K562 (cell line): ENCODE data around the gene LMBRD1. TPM values are rescaled to one million over a fixed set of nuclear protein-coding genes. Genes with fewer than 3 reads are reported as not detected.

Experiments
- ATAC-seq: fragments of 200-7000 bp; cut with Tn5 transposase; 3 replicates; pipeline ENCODE4 v1.9.1; 2020; ENCODE audit warnings: moderate library complexity
- BruUV-seq: library from RNA; stranded (reverse); fragments of 400-500 nt; replicated peaks from 2 replicates; lab custom pipeline; 2021; lab: Mats Ljungman, UMichigan
- CTCF ChIA-PET: fragments of 300-600 bp; formaldehyde crosslinking; extraction: SDS; loops from one replicate; lab custom pipeline; 2021; ENCODE audit warnings: low intra/inter-chr PET ratio; lab: Yijun Ruan, JAX
- POLR2A ChIA-PET: fragments of 300-600, 350-650 bp; sonication (Branson Sonifier 250); formaldehyde crosslinking; extraction: SDS; loops from one replicate; lab custom pipeline; 2021; ENCODE audit warnings: antibody characterized with exemption, inconsistent platforms; lab: Yijun Ruan, JAX
- DNase-seq, 4 experiments: peaks; one replicate each; pipeline versions ENCODE4 v3.0.0 to v3.0.0-alpha.2; 2011 to 2018; ENCODE audit warnings: low spot score in 3 of 4, mixed read lengths in 3 of 4; ENCODE audit errors: extremely low read depth in 1 of 4
- FAIRE-seq: peaks from 2 replicates; lab custom pipeline; 2011; peaks lifted over from hg19 to GRCh38; lab: Jason Lieb, UNC
- H2AFZ ChIP-seq: 2 replicates; pipeline ENCODE4 v1.6.0; 2011; ENCODE audit warnings: low read depth, low read length, control low read depth, inconsistent platforms
- H3K27ac ChIP-seq: fragments of 200-600 bp; 3 replicates; pipeline ENCODE4 v1.8.0; 2011; ENCODE audit warnings: low read depth, mild to moderate bottlenecking, control low read depth, inconsistent platforms, low read length, moderate library complexity, mixed read lengths; ENCODE audit errors: extremely low read depth
- H3K27me3 ChIP-seq, 2 experiments: fragments of 300-600 bp in 1 of 2; 2 replicates in 1 of 2; 3 replicates in 1 of 2; pipeline versions ENCODE4 v1.6.0 to v1.8.0; 2011; ENCODE audit warnings: inconsistent platforms in 2 of 2, low read length in 2 of 2, mild to moderate bottlenecking in 1 of 2, mixed read lengths in 1 of 2, moderate library complexity in 1 of 2; ENCODE audit not compliant: control insufficient read depth in 2 of 2, insufficient read depth in 2 of 2
- H3K36me3 ChIP-seq: fragments of 300-600 bp; 3 replicates; pipeline ENCODE4 v1.8.0; 2011; ENCODE audit warnings: mild to moderate bottlenecking, low read length, inconsistent platforms; ENCODE audit not compliant: control insufficient read depth, insufficient read depth
- H3K4me1 ChIP-seq, 2 experiments: fragments of 200-600 bp in 1 of 2; replicated peaks in 1 of 2; 2 replicates in 1 of 2; 3 replicates in 1 of 2; pipeline versions ENCODE4 v1.5.1 to v1.8.0; 2011; ENCODE audit warnings: inconsistent platforms in 2 of 2, low read length in 2 of 2, mild to moderate bottlenecking in 1 of 2, mixed read lengths in 1 of 2, moderate library complexity in 1 of 2; ENCODE audit not compliant: control insufficient read depth in 2 of 2, insufficient read depth in 2 of 2
- H3K4me2 ChIP-seq: 2 replicates; pipeline ENCODE4 v1.6.1; 2011; ENCODE audit warnings: low read length, control low read depth, inconsistent platforms, mixed read lengths; ENCODE audit not compliant: insufficient read depth
- H3K4me3 ChIP-seq: fragments of 200-600 bp; sonication (generic), shearing (Covaris generic); 2 replicates; pipeline ENCODE4 v1.5.1; 2016; ENCODE audit warnings: control low read depth, inconsistent platforms
- H3K79me2 ChIP-seq: fragments of 200-600 bp; 3 replicates; pipeline ENCODE4 v1.8.0; 2011; ENCODE audit warnings: low read length, inconsistent platforms; ENCODE audit not compliant: control insufficient read depth, insufficient read depth
- H3K9ac ChIP-seq, 2 experiments: 2 replicates each; pipeline versions ENCODE4 v1.6.0 to v1.6.1; 2011; ENCODE audit warnings: low read depth in 2 of 2, low read length in 2 of 2, control low read depth in 1 of 2, inconsistent platforms in 1 of 2, mild to moderate bottlenecking in 1 of 2, mixed read lengths in 1 of 2; ENCODE audit not compliant: insufficient read depth in 1 of 2
- H3K9me1 ChIP-seq: one replicate; pipeline ENCODE4 v1.6.0; 2011; ENCODE audit warnings: inconsistent platforms, mild to moderate bottlenecking, low read length, moderate library complexity; ENCODE audit not compliant: control insufficient read depth, insufficient read depth
- H3K9me3 ChIP-seq: replicated peaks from 2 replicates; pipeline ENCODE4 v1.5.1; 2011; ENCODE audit warnings: low read depth, low read length, inconsistent platforms; ENCODE audit not compliant: control insufficient read depth, insufficient read depth
- H4K20me1 ChIP-seq: replicated peaks from 2 replicates; pipeline ENCODE4 v1.6.1; 2011; ENCODE audit warnings: low read length, inconsistent platforms, mixed read lengths; ENCODE audit not compliant: control insufficient read depth, insufficient read depth
- CBX2 ChIP-seq: fragments of 200-600 bp; sonication (generic); IDR thresholded peaks from one replicate; pipeline ENCODE4 v1.6.1; 2012; ENCODE audit warnings: mild to moderate bottlenecking, low read length, inconsistent platforms; ENCODE audit not compliant: insufficient read depth, poor library complexity, severe bottlenecking
- MBD2 ChIP-seq: sonication (generic); IDR thresholded peaks from 2 replicates; pipeline ENCODE4 v1.6.1; 2016; ENCODE audit warnings: low read depth, borderline replicate concordance
- MTF1 ChIP-seq: fragments of 250-450 bp; sonication (Bioruptor Pico); IDR thresholded peaks from 2 replicates; pipeline ENCODE4 v1.9.0; 2021; ENCODE audit warnings: moderate library complexity, mild to moderate bottlenecking, inconsistent platforms, borderline replicate concordance
- NR2C2 ChIP-seq, 2 experiments: fragments of 200-800 bp in 1 of 2; sonication (Bioruptor generic) in 1 of 2; sonication (generic) in 1 of 2; formaldehyde crosslinking in 1 of 2; IDR thresholded peaks; 2 replicates each; pipeline versions ENCODE4 v1.6.1 to v1.8.0; 2016 to 2022; ENCODE audit warnings: mild to moderate bottlenecking in 1 of 2, missing compliant biosample characterization in 1 of 2, missing genetic modification characterization in 1 of 2, missing genetic modification reagents in 1 of 2
- SNRNP70 ChIP-seq: fragments of 200-400 bp; formaldehyde crosslinking; optimal IDR thresholded peaks from 2 replicates; pipeline ENCODE3; 2017; ENCODE audit warnings: low read depth, low read length
- ZBTB7A ChIP-seq: IDR thresholded peaks from 2 replicates; pipeline ENCODE4 v1.6.1; 2011; ENCODE audit warnings: low read depth, mild to moderate bottlenecking, low read length, moderate library complexity, borderline replicate concordance; ENCODE audit not compliant: control insufficient read depth
- ZNF174 ChIP-seq: fragments of 250-450 bp; sonication (Bioruptor Pico); IDR thresholded peaks from 2 replicates; pipeline ENCODE4 v1.4.0; 2020; ENCODE audit warnings: mild to moderate bottlenecking
- ZNF586 ChIP-seq: fragments of 450-650 bp; formaldehyde crosslinking; conservative IDR thresholded peaks from 2 replicates; pipeline ENCODE4 v1.4.0; 2020; ENCODE audit warnings: mild to moderate bottlenecking, moderate library complexity
- WGBS: fragments of 100-300 bp; shearing (Covaris generic); methylation state at CpG from one replicate; pipeline ENCODE4 v1.1.6; 2016; ENCODE audit warnings: low coverage, mixed read lengths; ENCODE audit not compliant: insufficient coverage; ENCODE audit errors: missing lambda C conversion rate; 5-methylcytosine and 5-hydroxymethylcytosine counted together
- in situ Hi-C: fragments of 300-500 bp; cut with MboI; formaldehyde crosslinking; loops from 4 replicates; pipeline ENCODE4 v1.15.0; 2018; ENCODE audit warnings: inconsistent platforms, mixed read lengths
- intact Hi-C: fragments of 100-400 bp; cut with micrococcal nuclease; formaldehyde crosslinking; loops from 2 replicates; pipeline ENCODE4 v1.14.2; 2022
- polyA plus RNA-seq, 8 experiments: library from polyadenylated mRNA; depleted of rRNA in 4 of 8; stranded (reverse) in 5 of 8; unstranded in 3 of 8; fragments of >200 nt; fragmentation: Nextera tagmentation in 2 of 8; fragmentation: Illumina TruSeq in 1 of 8; extraction: Ambion mirVana in 2 of 8; extraction: Trizol in 1 of 8; gene quantifications; 2 replicates each; pipeline versions ENCODE4 v1.2.1 to v1.2.3, GENCODE V29; 2011 to 2014; ENCODE audit warnings: inconsistent platforms in 1 of 8, missing spikeins in 1 of 8
- total RNA-seq, 7 experiments: library from RNA; depleted of rRNA in 6 of 7; stranded (reverse); fragments of >200 nt in 6 of 7; fragmentation: Illumina TruSeq in 2 of 7; extraction: Trizol in 2 of 7; gene quantifications; 2 replicates each; pipeline versions ENCODE4 v1.2.1 to v1.2.3, GENCODE V29; 2011 to 2021; ENCODE audit warnings: low replicate concordance in 1 of 7

Gene LMBRD1
- total and polyA plus RNA-seq, 9 of the 15 experiments (the other 6 are each of a cell fraction or from before 2014, with no cell fraction given), result 14.0 to 85.2 (median 26.5) TPM

DNA sequence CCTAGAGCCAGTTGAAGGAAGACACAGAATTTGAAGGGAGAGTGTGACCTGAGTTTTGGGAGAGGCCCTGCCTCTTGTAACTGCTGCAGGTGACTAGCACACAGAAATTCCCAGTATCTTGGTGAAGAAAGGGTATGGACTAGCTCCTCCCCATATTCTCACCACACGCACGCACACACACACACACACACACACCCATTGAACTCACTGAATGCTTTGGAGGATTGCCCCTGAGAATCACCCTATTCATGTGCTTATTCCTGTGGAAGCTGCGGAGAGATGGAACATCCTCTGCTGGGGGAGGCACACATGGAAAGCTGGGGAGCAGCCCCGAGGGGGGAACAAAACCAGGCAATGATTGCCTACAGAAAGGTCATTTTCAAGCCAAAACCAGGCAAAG is 6.2 kb upstream of the LMBRD1 start (continued):
- TF ChIP-seq SNRNP70, result no peak
- TF ChIP-seq ZBTB7A, result no peak
- no peak for TF ChIP-seq ZNF174
- TF ChIP-seq NR2C2 (CRISPR knock-in tag; IDR thresholded peaks at IDR 0.05), result no peak
- no peak for TF ChIP-seq NR2C2 (tag; IDR thresholded peaks at IDR 0.05)
- TF ChIP-seq MBD2, result no peak

DNA sequence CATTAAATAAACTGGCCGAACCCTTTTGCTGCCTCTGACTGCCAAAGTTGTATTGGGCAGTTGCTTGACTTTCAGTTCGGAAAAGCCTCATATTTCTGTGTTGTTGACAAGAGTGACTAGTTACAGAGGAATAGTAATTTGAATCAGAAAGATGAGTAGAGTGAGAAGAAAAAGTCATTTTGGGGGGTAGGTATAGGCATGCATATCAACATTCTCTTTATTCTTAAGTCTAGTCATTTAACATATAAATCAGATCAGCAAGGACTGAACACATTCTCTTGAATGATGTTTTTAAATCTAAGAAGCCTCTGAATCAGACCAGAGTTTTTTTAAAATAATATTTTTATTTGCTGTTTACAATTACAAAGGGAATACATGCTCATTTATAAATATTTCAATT is 4.9 kb upstream of the LMBRD1 start:
- in situ Hi-C loops, result no loop called here
- FAIRE-seq, result no peak

More for the DNA sequence above, 4.9 kb upstream of the LMBRD1 start:
- Histone ChIP-seq H3K36me3 (no peaks in the 10 kb centered on the region), H3K4me2 (no peak overlapping the region), H3K4me1 (peaks cover 3 to 4% of the 10 kb centered on the region in 2 experiments; a peak in 3 of 5 replicates), H3K9ac (no peak overlapping the region), H3K27ac (no peak overlapping the region), H3K27me3 (no peaks in the 10 kb centered on the region), H4K20me1 (no peaks in the 10 kb centered on the region), H3K79me2 (no peaks in the 10 kb centered on the region), H3K9me3 (no peaks in the 10 kb centered on the region), H3K9me1 (no peaks in the 10 kb centered on the region), H2AFZ (peak overlapping the region; percentile 43; the same call in 1 of the 2 replicates), H3K4me3 (no peak overlapping the region)
- no peak for DNase-seq
- intact Hi-C loops, result no loop called here
- no peak for TF ChIP-seq CBX2
- TF ChIP-seq ZNF586 (CRISPR knock-in tag), result no peak
- TF ChIP-seq MTF1, result no peak
- BruUV-seq, result no TSS peak
- 95% methylated on average over 2 of the region's 2 CpGs for WGBS
- no peak for ATAC-seq
- ChIA-PET POLR2A (no interaction called here), CTCF (no interaction called here)
